GM18951 (cell line): ENCODE results near the gene GAP43.
A peak's percentile ranks its signal among the peaks of the same experiment; 100 is the strongest.

Experiments
- POLR2A ChIP-seq: IDR thresholded peaks from 4 replicates; pipeline ENCODE4 v1.6.1; 2011; ENCODE audit warnings: mild to moderate bottlenecking; ENCODE audit not compliant: insufficient read length, insufficient read depth; ENCODE audit errors: extremely low read depth
- in situ Hi-C: fragments of 300-500 bp; cut with MboI; formaldehyde crosslinking; loops from one replicate; pipeline ENCODE4 v1.12.0; 2022; ENCODE audit warnings: low sequenced_read_pairs, mixed read lengths, inconsistent platforms; ENCODE audit not compliant: unreplicated experiment

The GAP43 gene

DNA sequence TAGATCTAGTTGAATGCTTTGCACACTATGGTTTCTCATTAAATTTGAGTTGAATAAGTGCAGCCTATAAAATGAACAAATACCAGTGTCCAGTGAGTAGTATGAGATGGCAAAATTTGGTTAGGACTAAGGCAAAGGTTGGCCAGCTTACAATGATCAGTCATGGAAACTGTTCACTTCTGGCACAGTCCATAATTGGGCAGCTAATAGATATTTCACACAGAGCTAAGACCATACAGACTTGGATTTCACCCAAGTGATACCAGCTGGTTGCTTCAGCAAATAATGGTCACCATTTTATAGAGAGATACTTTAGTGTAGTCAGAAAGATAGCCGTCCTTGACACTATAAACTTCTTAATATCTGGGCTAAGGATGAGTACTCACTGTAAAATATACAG is 15.7 kb downstream of the GAP43 start:
- TF ChIP-seq POLR2A = no peak
- in situ Hi-C loops = no loop called here

DNA sequence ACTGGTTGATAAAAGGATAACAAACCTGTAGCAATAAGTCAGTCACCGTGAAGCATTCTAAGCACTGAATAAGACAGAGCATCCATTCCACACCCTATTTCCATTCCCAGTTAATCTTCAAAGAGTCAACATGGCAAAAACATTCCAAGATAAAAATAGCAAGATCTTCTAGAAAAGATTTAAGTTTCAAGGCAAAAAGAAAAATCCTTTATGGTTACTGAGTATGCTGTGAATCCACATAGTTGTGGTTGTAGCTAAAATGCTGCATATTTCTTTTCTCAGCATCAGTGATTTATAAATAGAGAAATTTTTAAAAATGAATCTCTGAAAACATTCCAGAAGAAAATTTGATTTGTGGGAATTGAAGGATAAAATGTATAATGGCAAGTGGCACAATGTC is 21.1 kb downstream of the GAP43 start:
- TF ChIP-seq POLR2A = no peak
- in situ Hi-C loops = no loop called here

- no peak for TF ChIP-seq POLR2A
- in situ Hi-C loops = no loop called here
These were observed 22.8 kb downstream of the GAP43 start for GRCh38 chr3:115646027-115646690.

DNA sequence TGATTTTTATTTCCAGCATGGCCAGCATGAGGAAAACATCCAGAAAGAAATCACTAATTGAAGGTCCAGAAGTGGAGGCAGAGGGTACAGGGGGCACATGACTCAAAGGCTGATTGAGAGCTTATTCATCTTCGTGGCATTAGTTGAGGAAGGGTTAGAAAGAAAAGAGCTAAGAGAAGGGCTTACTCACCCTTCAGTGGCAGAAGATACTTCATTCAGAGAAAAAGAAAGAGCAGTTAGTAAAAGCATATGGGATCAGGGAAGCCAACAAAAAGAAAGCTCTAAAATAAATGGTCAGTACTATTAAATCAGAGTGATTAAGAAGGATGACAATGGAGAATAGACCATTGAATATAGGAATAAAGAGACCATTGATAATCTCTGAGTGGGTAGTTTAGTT is 25.2 kb downstream of the GAP43 start:
- TF ChIP-seq POLR2A = no peak
- in situ Hi-C loops = no loop called here

DNA sequence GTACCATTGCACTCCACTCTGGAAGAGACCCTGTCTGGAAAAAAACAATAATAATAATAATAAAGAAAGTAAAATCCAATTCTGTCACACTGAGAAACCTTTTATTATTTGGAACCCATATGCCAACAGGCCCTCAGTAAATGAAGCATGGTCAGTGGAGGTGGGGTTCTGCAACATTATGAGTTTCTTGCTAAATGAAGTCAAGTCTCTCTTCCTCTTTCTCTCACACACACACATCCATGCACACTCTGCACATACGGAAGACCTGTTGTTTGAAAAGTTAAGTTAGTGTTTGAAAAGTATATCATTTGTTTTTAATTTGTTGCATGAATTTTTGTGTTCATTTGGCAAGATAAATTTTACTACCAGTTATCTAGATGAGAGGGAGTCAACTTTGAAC is 27.8 kb downstream of the GAP43 start:
- TF ChIP-seq POLR2A = no peak
- in situ Hi-C loops = no loop called here

DNA sequence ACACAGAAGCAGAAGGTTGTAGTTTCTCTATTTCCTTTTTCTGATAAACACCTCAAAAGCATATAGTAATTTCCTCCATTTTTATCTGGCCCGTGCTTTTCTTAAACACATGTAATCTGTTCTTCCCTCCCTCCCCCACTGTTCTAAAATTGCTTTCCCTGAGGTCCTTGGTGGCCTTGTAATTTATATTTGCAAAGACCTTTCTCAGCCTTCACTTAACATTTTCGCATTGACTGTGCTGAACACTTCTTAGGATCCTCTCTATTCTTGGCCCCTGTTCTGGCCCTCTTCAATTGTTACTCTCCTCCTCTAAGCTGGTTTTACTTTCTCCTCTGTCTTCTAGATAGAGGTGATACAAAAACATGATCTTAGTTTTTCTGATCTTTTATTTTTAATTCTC is 28.3 kb downstream of the GAP43 start:
- in situ Hi-C loops = no loop called here
- TF ChIP-seq POLR2A = no peak

- in situ Hi-C loops = no loop called here
These were observed 29.4 kb downstream of the GAP43 start for GRCh38 chr3:115652738-115653137.

GRCh38 chr3:115655761-115656282 is 32.5 kb downstream of the GAP43 start:
- TF ChIP-seq POLR2A = no peak
- in situ Hi-C loops = no loop called here

More at GRCh38 chr3:115652738-115653137, 29.4 kb downstream of the GAP43 start:
- no peak for TF ChIP-seq POLR2A

DNA sequence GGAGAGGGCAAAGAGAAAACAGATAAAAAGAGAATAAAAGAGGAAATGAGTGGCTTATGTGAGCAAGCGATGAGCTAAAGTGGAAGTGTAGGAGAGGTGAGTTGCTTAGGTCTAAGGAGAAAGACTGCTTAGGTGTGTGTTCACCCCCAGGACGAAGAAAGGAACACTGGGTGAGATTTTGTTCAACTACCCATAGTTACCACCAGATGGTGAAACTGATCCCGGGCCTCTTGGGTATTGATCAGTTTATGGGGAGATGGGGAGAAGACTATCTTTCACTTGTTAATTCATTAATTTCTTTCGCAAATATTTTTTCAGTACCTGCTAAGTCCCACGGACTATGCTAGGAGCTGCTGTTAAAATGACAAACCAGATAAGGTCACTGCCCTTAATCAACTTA is 33.9 kb downstream of the GAP43 start:
- no peak for TF ChIP-seq POLR2A
- in situ Hi-C loops = no loop called here

DNA sequence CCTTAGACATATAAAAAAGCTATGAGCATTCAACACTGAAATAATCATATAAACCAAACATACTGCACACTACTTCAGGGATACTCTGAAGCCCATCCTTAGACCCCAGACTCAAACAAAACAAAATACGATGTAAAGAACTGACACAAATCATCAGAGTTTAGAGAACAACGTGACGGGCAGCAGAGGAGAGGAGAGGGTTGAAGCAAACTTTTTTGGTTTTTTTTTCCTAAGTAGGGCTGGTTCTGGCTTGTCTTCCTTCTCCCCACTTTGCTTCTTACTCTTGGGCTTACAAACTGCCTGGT is 34.7 kb downstream of the GAP43 start:
- no peak for TF ChIP-seq POLR2A
- in situ Hi-C loops = no loop called here

GRCh38 chr3:115658337-115659181 is 35.2 kb downstream of the GAP43 start:
- in situ Hi-C loops = no loop called here
- TF ChIP-seq POLR2A = peak; percentile 64

GRCh38 chr3:115659253-115660220 is 36.2 kb downstream of the GAP43 start:
- no peak for TF ChIP-seq POLR2A
- in situ Hi-C loops = no loop called here

- TF ChIP-seq POLR2A = no peak
- in situ Hi-C loops = no loop called here
These were observed 37.5 kb downstream of the GAP43 start for GRCh38 chr3:115660646-115661337.

DNA sequence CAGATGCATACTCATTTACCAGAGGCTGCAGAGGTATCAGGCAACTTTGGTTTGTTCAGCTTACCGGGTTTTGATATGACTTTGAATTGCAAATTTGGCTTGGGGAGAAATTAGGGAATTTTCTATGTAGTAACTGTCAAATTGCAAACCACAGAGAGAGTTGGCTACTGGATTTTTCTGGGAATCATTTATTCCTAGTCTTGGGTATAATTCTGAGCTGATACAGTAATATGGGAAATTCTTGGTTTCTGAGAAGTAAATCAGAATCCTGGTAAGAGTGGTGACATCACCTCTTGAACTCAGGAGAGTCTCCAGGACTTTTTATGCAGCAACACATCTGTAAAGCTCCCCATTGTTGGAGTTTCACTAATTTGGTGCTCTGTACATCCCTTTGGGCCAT is 39.0 kb downstream of the GAP43 start:
- in situ Hi-C loops = no loop called here
- no peak for TF ChIP-seq POLR2A
